NB4 (cell line): ENCODE data around the gene STARD3.

Experiments
- POLR2A ChIP-seq: IDR thresholded peaks from 2 replicates; pipeline ENCODE4 v1.6.1; 2011; ENCODE audit warnings: mild to moderate bottlenecking; ENCODE audit not compliant: insufficient read length; ENCODE audit errors: extremely low read depth
- TF ChIP-seq, protein P1 (sequence below): IDR thresholded peaks from one replicate; pipeline ENCODE4 v1.5.1; 2012; ENCODE audit warnings: low read depth, low read length

- TF ChIP-seq, protein P1, sequence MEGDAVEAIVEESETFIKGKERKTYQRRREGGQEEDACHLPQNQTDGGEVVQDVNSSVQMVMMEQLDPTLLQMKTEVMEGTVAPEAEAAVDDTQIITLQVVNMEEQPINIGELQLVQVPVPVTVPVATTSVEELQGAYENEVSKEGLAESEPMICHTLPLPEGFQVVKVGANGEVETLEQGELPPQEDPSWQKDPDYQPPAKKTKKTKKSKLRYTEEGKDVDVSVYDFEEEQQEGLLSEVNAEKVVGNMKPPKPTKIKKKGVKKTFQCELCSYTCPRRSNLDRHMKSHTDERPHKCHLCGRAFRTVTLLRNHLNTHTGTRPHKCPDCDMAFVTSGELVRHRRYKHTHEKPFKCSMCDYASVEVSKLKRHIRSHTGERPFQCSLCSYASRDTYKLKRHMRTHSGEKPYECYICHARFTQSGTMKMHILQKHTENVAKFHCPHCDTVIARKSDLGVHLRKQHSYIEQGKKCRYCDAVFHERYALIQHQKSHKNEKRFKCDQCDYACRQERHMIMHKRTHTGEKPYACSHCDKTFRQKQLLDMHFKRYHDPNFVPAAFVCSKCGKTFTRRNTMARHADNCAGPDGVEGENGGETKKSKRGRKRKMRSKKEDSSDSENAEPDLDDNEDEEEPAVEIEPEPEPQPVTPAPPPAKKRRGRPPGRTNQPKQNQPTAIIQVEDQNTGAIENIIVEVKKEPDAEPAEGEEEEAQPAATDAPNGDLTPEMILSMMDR = peak; percentile 84
- TF ChIP-seq POLR2A = no peak
These were observed 34.9 kb downstream of the STARD3 start for GRCh38 chr17:39671651-39672521.
